GM21367 (cell line): ENCODE measurements around the gene ZBTB16.

Source experiments
- ATAC-seq: cut with Tn5 transposase; IDR thresholded peaks from one replicate; pipeline ENCODE4 v1.9.1; 2021; ENCODE audit not compliant: unreplicated experiment

ZBTB16 gene

GRCh38 chr11:114255289-114255688 lies 195.8 kb downstream of the ZBTB16 start:
- no peak for ATAC-seq

- no peak for ATAC-seq
Observed at GRCh38 chr11:114256176-114256966, 196.9 kb downstream of the ZBTB16 start.

GRCh38 chr11:114256967-114257286 lies 197.4 kb downstream of the ZBTB16 start:
- ATAC-seq = no peak

- ATAC-seq = no peak
Observed at GRCh38 chr11:114257621-114258558, 198.4 kb downstream of the ZBTB16 start.

- no peak for ATAC-seq
Observed at GRCh38 chr11:114258696-114259095, 199.2 kb downstream of the ZBTB16 start.

GRCh38 chr11:114259124-114259526 lies 199.6 kb downstream of the ZBTB16 start:
- no peak for ATAC-seq

- ATAC-seq = no peak
Observed at GRCh38 chr11:114259551-114259983, 200.1 kb downstream of the ZBTB16 start.

GRCh38 chr11:114260077-114260476 lies 200.6 kb downstream of the ZBTB16 start:
- ATAC-seq = no peak

GRCh38 chr11:114260483-114260882 lies 201.0 kb downstream of the ZBTB16 start:
- no peak for ATAC-seq

- no peak for ATAC-seq
Observed at GRCh38 chr11:114261791-114262190, 202.3 kb downstream of the ZBTB16 start.

GRCh38 chr11:114262681-114263512 lies 203.4 kb downstream of the ZBTB16 start:
- ATAC-seq = no peak

GRCh38 chr11:114263513-114264170 lies 204.1 kb downstream of the ZBTB16 start:
- ATAC-seq = no peak

- ATAC-seq = no peak
Observed at GRCh38 chr11:114264381-114264780, 204.9 kb downstream of the ZBTB16 start.

GRCh38 chr11:114265122-114265878 lies 205.8 kb downstream of the ZBTB16 start:
- ATAC-seq = no peak

GRCh38 chr11:114269498-114269897 lies 210.0 kb downstream of the ZBTB16 start:
- no peak for ATAC-seq

GRCh38 chr11:114270531-114271270 lies 211.2 kb downstream of the ZBTB16 start:
- ATAC-seq = no peak

- ATAC-seq = no peak
Observed at GRCh38 chr11:114271316-114271715, 211.8 kb downstream of the ZBTB16 start.

- no peak for ATAC-seq
Observed at GRCh38 chr11:114272311-114272710, 212.8 kb downstream of the ZBTB16 start.

- ATAC-seq = no peak
Observed at GRCh38 chr11:114273071-114273470, 213.6 kb downstream of the ZBTB16 start.
